Endothelial cell (in vitro differentiated cells): Measurements from ENCODE around the gene IGLON5. TPM values are rescaled to one million over a fixed set of nuclear protein-coding genes. Genes with fewer than 3 reads are reported as not detected.
A peak's percentile ranks its signal among the peaks of the same experiment; 100 is the strongest.

ENCODE experiments used
- DNase-seq: peaks from one replicate; pipeline ENCODE4 v3.0.0; 2021; ENCODE audit warnings: low spot score
- H3K27ac Mint-ChIP-seq: one replicate; pipeline ENCODE4 v1.8.0; 2021; ENCODE audit warnings: mixed read lengths, inconsistent platforms; ENCODE audit not compliant: unreplicated experiment
- H3K27me3 Mint-ChIP-seq: one replicate; pipeline ENCODE4 v1.8.0; 2021; ENCODE audit warnings: mild to moderate bottlenecking, moderate library complexity, mixed read lengths, inconsistent platforms; ENCODE audit not compliant: unreplicated experiment
- H3K36me3 Mint-ChIP-seq: one replicate; pipeline ENCODE4 v1.8.0; 2021; ENCODE audit warnings: mild to moderate bottlenecking, low read depth, mixed read lengths, inconsistent platforms; ENCODE audit not compliant: unreplicated experiment
- H3K4me1 Mint-ChIP-seq: one replicate; pipeline ENCODE4 v1.8.0; 2021; ENCODE audit warnings: mild to moderate bottlenecking, mixed read lengths, inconsistent platforms; ENCODE audit not compliant: unreplicated experiment
- H3K4me3 Mint-ChIP-seq: one replicate; pipeline ENCODE4 v1.8.0; 2021; ENCODE audit warnings: mild to moderate bottlenecking, mixed read lengths, inconsistent platforms; ENCODE audit not compliant: unreplicated experiment
- H3K9me3 Mint-ChIP-seq: one replicate; pipeline ENCODE4 v1.8.0; 2021; ENCODE audit warnings: mixed read lengths, inconsistent platforms; ENCODE audit not compliant: unreplicated experiment
- total RNA-seq: library from RNA; stranded (reverse); fragmentation: NEBNext Ultra II Directional; extraction: Animal tissue kit (Norgen Biotek cat#: 25700); gene quantifications from one replicate; pipeline ENCODE4 v1.2.1, GENCODE V29; 2021; ENCODE audit not compliant: unreplicated experiment
- TF ChIP-seq, protein P1 (sequence below): fragments of 200-600 bp; sonication (generic); IDR thresholded peaks from one replicate; pipeline ENCODE4 v1.5.0; 2021; ENCODE audit warnings: antibody characterized with exemption; ENCODE audit not compliant: unreplicated experiment

Gene IGLON5
- total RNA-seq, 1 donor from 2014 or later: 114 TPM

DNA sequence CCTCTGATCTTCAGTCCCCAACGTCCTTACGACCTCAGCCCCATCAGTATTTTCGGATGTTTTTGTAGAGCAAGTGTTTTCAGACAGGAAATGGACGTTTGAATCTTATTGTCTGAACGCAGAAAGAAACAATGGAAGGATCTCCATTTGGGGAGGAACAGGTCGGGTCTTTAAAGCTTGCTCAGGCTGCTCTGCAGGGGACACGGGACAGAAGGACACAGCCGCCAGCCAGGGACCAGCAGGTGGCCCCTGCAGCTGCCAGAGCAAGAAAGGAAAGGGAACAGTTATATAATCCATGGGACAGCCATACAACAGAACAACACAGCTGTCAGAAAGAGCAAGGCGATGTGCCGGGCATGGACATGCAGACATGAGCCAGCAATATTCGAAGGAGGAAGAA lies 18.5 kb upstream of the IGLON5 start:
- Mint-ChIP-seq H3K9me3 (no peaks in the 10 kb centered on the region), H3K36me3 (no peaks in the 10 kb centered on the region), H3K4me3 (peak overlapping the region; percentile 62), H3K4me1 (peaks cover 28% of the 10 kb centered on the region), H3K27me3 (peaks cover 9% of the 10 kb centered on the region), H3K27ac (peak overlapping the region; percentile 82)
- DNase-seq: no peak
- TF ChIP-seq, protein P1, sequence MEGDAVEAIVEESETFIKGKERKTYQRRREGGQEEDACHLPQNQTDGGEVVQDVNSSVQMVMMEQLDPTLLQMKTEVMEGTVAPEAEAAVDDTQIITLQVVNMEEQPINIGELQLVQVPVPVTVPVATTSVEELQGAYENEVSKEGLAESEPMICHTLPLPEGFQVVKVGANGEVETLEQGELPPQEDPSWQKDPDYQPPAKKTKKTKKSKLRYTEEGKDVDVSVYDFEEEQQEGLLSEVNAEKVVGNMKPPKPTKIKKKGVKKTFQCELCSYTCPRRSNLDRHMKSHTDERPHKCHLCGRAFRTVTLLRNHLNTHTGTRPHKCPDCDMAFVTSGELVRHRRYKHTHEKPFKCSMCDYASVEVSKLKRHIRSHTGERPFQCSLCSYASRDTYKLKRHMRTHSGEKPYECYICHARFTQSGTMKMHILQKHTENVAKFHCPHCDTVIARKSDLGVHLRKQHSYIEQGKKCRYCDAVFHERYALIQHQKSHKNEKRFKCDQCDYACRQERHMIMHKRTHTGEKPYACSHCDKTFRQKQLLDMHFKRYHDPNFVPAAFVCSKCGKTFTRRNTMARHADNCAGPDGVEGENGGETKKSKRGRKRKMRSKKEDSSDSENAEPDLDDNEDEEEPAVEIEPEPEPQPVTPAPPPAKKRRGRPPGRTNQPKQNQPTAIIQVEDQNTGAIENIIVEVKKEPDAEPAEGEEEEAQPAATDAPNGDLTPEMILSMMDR: no peak

DNA sequence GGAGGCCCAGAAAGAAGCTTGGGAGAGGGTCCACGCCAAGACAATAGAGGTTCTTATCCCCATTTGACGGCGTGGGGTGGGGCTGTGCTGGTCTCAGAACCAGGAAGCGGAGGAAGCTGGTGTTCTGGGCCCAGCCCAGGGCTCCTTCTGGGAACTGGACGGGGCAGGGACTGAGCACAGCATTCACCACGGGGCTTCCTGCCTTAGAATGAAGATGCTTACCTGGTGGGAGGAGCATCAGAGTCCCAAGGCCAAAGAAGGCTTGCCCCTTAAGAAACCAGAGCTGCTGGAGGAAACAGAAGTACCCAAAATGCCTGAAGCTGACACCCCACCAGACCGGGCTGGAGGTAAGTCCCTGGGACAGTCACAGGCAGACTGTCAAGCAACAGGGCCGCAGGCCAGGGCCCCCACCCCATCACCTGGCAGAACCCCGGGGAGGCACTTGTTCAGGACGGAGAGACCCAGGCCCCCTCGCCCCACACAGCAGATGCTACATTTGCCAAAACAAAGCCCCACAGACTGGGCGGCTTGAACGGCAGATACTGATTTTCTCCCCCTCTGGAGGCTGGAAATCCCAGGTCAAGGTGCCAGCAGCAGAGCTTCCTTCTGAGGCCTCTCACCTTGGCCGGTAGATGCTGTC lies 17.8 kb upstream of the IGLON5 start:
- Mint-ChIP-seq H3K4me3 (peak overlapping the region; percentile 51), H3K36me3 (no peaks in the 10 kb centered on the region), H3K27me3 (peaks cover 9% of the 10 kb centered on the region), H3K27ac (peak overlapping the region; percentile 82), H3K4me1 (peaks cover 28% of the 10 kb centered on the region), H3K9me3 (no peaks in the 10 kb centered on the region)
- TF ChIP-seq, protein P1: no peak
- no peak for DNase-seq

DNA sequence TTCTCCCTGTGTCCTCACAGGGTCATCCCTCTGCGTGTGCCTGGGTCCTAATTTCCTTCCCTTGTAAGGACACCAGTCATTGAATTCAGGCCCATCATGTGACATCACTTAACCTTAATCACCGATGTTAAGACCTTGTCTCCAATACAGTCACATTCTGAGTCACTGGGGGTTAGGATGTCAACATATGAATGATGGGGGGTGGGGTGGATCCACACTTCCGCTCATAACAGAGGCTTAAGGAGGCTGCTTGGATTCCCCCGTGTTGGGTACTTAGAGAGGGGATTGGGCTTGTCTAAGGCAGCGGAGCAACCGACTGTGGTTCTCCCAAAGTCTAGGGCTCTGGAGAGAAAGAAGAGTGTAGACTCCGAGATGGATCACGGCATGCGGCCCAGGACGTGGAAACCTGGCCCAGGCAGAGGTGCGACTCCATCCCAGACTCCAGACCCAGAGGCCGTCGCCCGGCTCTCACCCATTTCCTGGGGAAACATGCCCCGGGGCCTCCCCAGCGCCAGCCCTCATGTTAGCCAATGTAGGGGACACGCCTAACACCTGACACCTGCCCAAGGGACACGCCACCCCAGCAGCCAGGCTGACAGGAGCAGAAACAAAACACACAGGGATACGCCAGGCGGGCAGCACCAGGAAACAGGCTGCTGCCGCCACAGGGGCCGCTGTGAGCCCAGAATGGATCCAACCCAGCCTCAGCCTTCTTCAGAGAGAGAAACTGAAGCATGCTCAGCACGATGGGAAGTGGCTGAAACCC lies 17.1 kb upstream of the IGLON5 start:
- H3K27ac Mint-ChIP-seq: no peak overlapping the region
- DNase-seq: no peak

DNA sequence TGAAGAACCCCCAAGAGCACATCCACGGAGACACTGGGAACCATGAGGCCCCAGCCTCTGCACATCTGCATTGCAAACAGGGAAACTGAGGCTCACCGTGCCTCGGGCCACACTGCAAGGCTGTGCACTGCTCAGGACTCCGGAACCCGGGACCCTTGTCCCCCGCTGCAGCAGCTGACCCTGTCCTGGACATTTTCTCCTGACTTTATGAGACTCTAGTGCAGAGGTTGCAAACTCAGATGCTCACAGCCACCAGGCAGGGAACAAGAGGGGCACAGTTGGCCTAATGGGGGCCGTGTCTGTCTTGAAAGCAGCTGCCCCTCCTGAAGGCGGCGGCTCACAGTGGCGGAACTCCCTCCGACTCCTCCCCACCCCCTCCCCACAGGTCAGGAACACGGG lies 16.5 kb upstream of the IGLON5 start:
- peaks cover 28% of the 10 kb centered on the region for H3K4me1 Mint-ChIP-seq
- H3K27me3 Mint-ChIP-seq: peaks cover 9% of the 10 kb centered on the region

More for the DNA sequence above, 17.1 kb upstream of the IGLON5 start:
- Mint-ChIP-seq H3K4me1 (peaks cover 28% of the 10 kb centered on the region), H3K27me3 (peaks cover 9% of the 10 kb centered on the region), H3K9me3 (no peaks in the 10 kb centered on the region), H3K36me3 (no peaks in the 10 kb centered on the region), H3K4me3 (peak overlapping the region; percentile 51)
- TF ChIP-seq, protein P1: no peak

More for the DNA sequence above, 16.5 kb upstream of the IGLON5 start:
- Mint-ChIP-seq H3K9me3 (no peaks in the 10 kb centered on the region), H3K27ac (no peak overlapping the region), H3K4me3 (no peak overlapping the region), H3K36me3 (no peaks in the 10 kb centered on the region)
- TF ChIP-seq, protein P1: no peak
- no peak for DNase-seq
